Fibroblast of mammary gland (primary cell): Measurements from ENCODE around the gene IL20RA.

ENCODE experiments used
- DNase-seq: peaks from one replicate; pipeline ENCODE4 v3.0.0-alpha.2; 2010; ENCODE audit warnings: low read depth
- H3K4me3 ChIP-seq: 2 replicates; pipeline ENCODE4 v1.5.1; 2011; ENCODE audit warnings: low read depth, mild to moderate bottlenecking, low read length, moderate library complexity; ENCODE audit not compliant: control insufficient read depth
- CTCF ChIP-seq: conservative IDR thresholded peaks from 2 replicates; pipeline ENCODE4 v1.5.1; 2011; ENCODE audit warnings: low read depth, low read length, inconsistent platforms; ENCODE audit not compliant: control insufficient read depth, insufficient read depth

IL20RA gene

GRCh38 chr6:137000825-137001224 is 43.9 kb downstream of the IL20RA start:
- no peak overlapping the region for H3K4me3 ChIP-seq
- peak; percentile 10 for DNase-seq
- TF ChIP-seq CTCF, result no peak

- DNase-seq, result no peak
- no peak for TF ChIP-seq CTCF
- no peak overlapping the region for H3K4me3 ChIP-seq
These were observed 49.2 kb downstream of the IL20RA start for GRCh38 chr6:136995521-136995920.

- TF ChIP-seq CTCF, result no peak
- no peak overlapping the region for H3K4me3 ChIP-seq
- no peak for DNase-seq
These were observed 50.0 kb downstream of the IL20RA start for GRCh38 chr6:136994782-136995181.

- TF ChIP-seq CTCF, result no peak
- DNase-seq, result no peak
- H3K4me3 ChIP-seq, result no peak overlapping the region
These were observed 52.7 kb downstream of the IL20RA start for GRCh38 chr6:136992113-136992512.

DNA sequence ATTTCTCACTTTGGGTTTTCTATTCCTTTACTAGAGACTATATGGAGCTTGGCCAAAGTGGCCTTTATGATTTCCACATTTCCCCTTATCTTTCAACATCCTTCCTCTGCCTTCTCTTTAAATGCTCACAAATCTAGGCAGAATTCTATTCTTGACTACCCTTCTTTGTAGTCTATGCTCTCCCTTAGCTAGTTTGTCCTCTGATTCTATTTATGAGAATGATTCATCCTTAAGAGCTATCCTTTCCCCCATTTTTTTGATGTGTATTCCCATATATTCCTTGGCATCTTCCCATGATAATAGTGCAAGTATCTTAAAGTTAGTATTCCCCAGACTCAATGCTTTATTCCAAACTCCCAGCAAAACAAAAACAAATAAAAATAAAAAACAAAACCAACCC is 53.1 kb downstream of the IL20RA start:
- no peak for TF ChIP-seq CTCF
- no peak for DNase-seq
- no peak overlapping the region for H3K4me3 ChIP-seq

- no peak for DNase-seq
- TF ChIP-seq CTCF, result no peak
- H3K4me3 ChIP-seq, result no peak overlapping the region
These were observed 54.0 kb downstream of the IL20RA start for GRCh38 chr6:136990754-136991153.

GRCh38 chr6:136990242-136990578 is 54.6 kb downstream of the IL20RA start:
- no peak for DNase-seq
- peak overlapping the region; percentile 7 for H3K4me3 ChIP-seq
- TF ChIP-seq CTCF, result no peak
